Activated B cell treated with CpG ODN at 0.5 μM for 24 hours (primary cell): ENCODE data around the gene KIF4B. TPM values are rescaled to one million over a fixed set of nuclear protein-coding genes. Genes with fewer than 3 reads are reported as not detected.
"Not testable (repeated sequence)": the region's sequence is repeated elsewhere in the genome, so short reads cannot be mapped to it uniquely, and the experiment has no call there.

Source experiments
- ATAC-seq: fragments of 200-7000 bp; cut with Tn5 transposase; one replicate; pipeline ENCODE4 v1.10.0; 2021; ENCODE audit warnings: low read depth, mild to moderate bottlenecking, moderate library complexity
- CTCF ChIA-PET: fragments of 350-600 bp; sonication (Branson Sonifier 250); formaldehyde crosslinking; loops from one replicate; lab custom pipeline; 2021; ENCODE audit warnings: antibody characterized with exemption; lab: Charles Lee
- POLR2A ChIA-PET: fragments of 350-600 bp; sonication (Branson Sonifier 250); formaldehyde crosslinking; loops from one replicate; lab custom pipeline; 2021; ENCODE audit warnings: antibody characterized with exemption; lab: Charles Lee
- DNase-seq: peaks from one replicate; pipeline ENCODE4 v3.0.0; 2022
- H3K27ac Mint-ChIP-seq: one replicate; pipeline ENCODE4 v1.8.0; 2020; ENCODE audit warnings: mixed read lengths
- H3K27me3 Mint-ChIP-seq: one replicate; pipeline ENCODE4 v1.8.0; 2021; ENCODE audit warnings: mixed read lengths
- H3K36me3 Mint-ChIP-seq: one replicate; pipeline ENCODE4 v1.8.0; 2021; ENCODE audit warnings: low read depth, mixed read lengths
- H3K4me1 Mint-ChIP-seq: one replicate; pipeline ENCODE4 v1.8.0; 2021; ENCODE audit warnings: mixed read lengths
- H3K4me3 Mint-ChIP-seq: one replicate; pipeline ENCODE4 v1.8.0; 2020; ENCODE audit warnings: mild to moderate bottlenecking, mixed read lengths
- H3K9me3 Mint-ChIP-seq: one replicate; pipeline ENCODE4 v1.8.0; 2020; ENCODE audit warnings: mixed read lengths
- intact Hi-C: fragments of 100-400 bp; cut with micrococcal nuclease; formaldehyde crosslinking; loops from one replicate; pipeline ENCODE4 v1.15.1; 2024
- total RNA-seq: library from RNA; stranded (reverse); gene quantifications from 2 replicates; pipeline ENCODE4 v1.2.3, GENCODE V29; 2022
- TF ChIP-seq, protein P1 (sequence below): fragments of 200-600 bp; IDR thresholded peaks from one replicate; pipeline ENCODE4 v1.8.0; 2022; ENCODE audit warnings: antibody characterized with exemption, mild to moderate bottlenecking

The KIF4B gene
- total RNA-seq, 1 donor from 2014 or later, result not detected

DNA sequence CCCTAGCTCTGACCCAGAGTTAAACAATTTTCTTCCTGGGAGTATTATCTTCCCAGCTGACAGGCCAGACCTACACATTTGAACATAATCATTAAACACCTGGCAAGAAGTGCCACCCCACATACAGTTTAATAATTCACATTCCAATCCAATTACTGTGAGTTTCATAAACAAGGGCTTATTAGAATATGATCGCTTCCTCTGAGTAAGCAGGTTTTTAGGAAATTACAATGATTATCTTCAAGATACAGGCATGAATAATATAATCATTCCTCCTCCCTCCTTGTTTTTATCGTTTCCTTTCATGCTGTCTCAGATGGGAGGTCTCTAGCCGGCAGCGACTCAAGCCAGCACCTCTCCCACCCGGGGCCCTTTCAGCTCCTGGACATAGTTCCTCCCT lies 15.8 kb upstream of the KIF4B start:
- CTCF ChIA-PET, result no interaction called here
- no peak for ATAC-seq

DNA sequence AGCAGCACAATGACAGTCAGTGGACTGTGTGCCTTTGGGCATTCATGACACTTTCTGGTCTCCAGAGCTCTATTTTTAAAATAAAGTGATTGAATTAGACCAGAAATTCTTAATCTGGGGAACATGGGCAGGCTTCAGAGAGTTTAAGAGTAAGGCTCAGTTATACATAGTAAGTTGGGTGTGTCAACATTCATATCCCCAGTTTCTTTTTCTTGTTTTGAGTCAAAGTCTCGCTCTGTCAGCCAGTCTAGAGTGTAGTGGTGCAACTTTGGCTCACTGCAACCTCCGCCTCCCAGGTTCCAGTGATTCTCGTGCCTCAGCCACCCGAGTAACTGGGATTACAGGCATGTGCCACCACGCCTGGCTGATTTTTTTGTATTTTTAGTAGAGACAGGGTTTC lies 13.7 kb upstream of the KIF4B start:
- ChIA-PET POLR2A (no interaction called here), CTCF (no interaction called here)
- ATAC-seq, result no peak
- Mint-ChIP-seq H3K36me3 (no peaks in the 10 kb centered on the region), H3K9me3 (peaks cover 3% of the 10 kb centered on the region), H3K27ac (no peak overlapping the region), H3K4me1 (no peaks in the 10 kb centered on the region), H3K4me3 (no peak overlapping the region), H3K27me3 (peaks cover 28% of the 10 kb centered on the region)
- DNase-seq, result no peak
- TF ChIP-seq, protein P1, sequence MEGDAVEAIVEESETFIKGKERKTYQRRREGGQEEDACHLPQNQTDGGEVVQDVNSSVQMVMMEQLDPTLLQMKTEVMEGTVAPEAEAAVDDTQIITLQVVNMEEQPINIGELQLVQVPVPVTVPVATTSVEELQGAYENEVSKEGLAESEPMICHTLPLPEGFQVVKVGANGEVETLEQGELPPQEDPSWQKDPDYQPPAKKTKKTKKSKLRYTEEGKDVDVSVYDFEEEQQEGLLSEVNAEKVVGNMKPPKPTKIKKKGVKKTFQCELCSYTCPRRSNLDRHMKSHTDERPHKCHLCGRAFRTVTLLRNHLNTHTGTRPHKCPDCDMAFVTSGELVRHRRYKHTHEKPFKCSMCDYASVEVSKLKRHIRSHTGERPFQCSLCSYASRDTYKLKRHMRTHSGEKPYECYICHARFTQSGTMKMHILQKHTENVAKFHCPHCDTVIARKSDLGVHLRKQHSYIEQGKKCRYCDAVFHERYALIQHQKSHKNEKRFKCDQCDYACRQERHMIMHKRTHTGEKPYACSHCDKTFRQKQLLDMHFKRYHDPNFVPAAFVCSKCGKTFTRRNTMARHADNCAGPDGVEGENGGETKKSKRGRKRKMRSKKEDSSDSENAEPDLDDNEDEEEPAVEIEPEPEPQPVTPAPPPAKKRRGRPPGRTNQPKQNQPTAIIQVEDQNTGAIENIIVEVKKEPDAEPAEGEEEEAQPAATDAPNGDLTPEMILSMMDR, result no peak
- intact Hi-C loops, result no loop called here

More for the DNA sequence above, 15.8 kb upstream of the KIF4B start:
- H3K36me3 Mint-ChIP-seq, result no peaks in the 10 kb centered on the region
- intact Hi-C loops, result no loop called here
- H3K9me3 Mint-ChIP-seq, result no peaks in the 10 kb centered on the region
- no peak for DNase-seq
- POLR2A ChIA-PET, result no interaction called here
- H3K4me3 Mint-ChIP-seq, result no peak overlapping the region
- H3K27me3 Mint-ChIP-seq, result peaks cover 24% of the 10 kb centered on the region
- peaks cover 3% of the 10 kb centered on the region for H3K4me1 Mint-ChIP-seq
- TF ChIP-seq, protein P1, result no peak
- H3K27ac Mint-ChIP-seq, result no peak overlapping the region

DNA sequence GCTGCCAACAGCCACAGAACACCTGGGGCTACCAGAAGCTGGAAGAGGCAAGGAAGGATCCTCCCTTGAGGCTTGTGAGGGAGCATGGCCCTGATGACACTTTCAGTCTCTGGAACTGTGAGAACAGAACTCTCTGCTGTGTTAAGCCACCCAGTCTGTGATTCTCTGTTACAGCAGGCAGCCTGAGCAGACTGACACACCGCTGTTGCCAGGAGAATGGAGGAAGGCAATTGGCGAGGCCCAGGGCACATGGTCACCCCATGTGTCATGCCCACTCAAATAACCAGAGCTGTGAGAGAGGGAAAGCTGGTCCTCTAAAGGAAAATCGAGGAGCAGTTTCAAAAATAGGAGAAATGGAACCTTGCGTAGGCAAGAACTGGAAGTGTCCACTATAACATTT lies 12.0 kb upstream of the KIF4B start:
- CTCF ChIA-PET, result no interaction called here
- ATAC-seq (no peak), DNase-seq (no peak)
- peaks cover 3% of the 10 kb centered on the region for H3K9me3 Mint-ChIP-seq
- intact Hi-C loops, result no loop called here
- no peaks in the 10 kb centered on the region for H3K4me1 Mint-ChIP-seq
- H3K4me3 Mint-ChIP-seq, result no peak overlapping the region
- H3K27ac Mint-ChIP-seq, result no peak overlapping the region
- TF ChIP-seq, protein P1, result no peak
- no peaks in the 10 kb centered on the region for H3K36me3 Mint-ChIP-seq
- POLR2A ChIA-PET, result no interaction called here
- H3K27me3 Mint-ChIP-seq, result peaks cover 30% of the 10 kb centered on the region

DNA sequence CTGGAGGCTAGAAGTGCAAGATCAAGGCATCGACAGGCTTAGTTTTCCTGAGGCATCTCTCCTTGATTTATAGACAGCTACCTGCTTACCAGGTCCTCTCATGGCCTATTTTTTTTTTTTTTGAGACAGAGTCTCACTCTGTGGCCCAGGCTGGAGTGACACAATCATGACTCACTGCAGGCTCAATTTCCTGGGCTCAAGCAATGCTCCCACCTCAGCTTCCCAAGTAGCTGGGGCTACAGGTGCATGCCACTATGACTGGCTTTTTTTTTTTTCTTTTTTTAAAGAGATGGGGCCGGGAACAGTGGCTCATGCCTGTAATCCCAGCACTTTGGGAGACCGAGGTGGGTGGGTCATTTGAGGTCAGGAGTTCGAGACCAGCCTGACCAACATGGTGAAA lies 10.8 kb upstream of the KIF4B start:
- intact Hi-C loops, H3K9me3 Mint-ChIP-seq, POLR2A ChIA-PET, ATAC-seq, H3K27ac Mint-ChIP-seq, H3K36me3 Mint-ChIP-seq, H3K4me3 Mint-ChIP-seq, CTCF ChIA-PET, DNase-seq, H3K4me1 Mint-ChIP-seq: not testable (repeated sequence)
- H3K27me3 Mint-ChIP-seq, result peaks cover 30% of the 10 kb centered on the region

DNA sequence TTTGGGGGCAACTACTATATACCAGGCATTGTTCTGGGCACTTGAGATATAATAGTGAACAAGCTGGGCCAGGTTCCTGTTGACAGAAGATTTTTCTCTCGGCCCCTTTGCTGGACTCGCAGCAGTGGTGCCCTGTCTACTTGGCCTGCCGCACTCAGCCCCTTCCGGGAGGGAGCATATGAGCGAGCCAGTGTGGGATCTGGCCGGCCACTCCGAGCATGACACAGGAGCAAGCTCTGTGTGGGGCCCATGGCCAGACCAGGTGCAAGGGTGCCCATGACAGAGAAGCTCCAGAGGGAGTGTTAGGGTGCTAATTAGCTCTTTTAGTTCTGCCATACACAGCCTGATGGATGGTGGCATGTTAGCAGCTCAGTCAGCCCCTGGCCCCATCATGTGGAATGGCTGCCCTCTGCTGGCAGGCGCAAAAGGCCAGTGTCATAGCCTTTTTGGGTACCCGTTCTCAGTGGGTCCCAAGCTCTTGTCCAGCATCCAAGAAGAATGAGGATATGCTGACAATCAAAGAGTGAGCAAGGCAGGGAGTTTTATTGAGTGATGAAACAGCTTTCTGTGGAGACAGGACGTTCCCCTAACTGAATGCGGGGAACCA lies 9.3 kb upstream of the KIF4B start:
- Mint-ChIP-seq H3K27me3 (peaks cover 21% of the 10 kb centered on the region), H3K9me3 (peaks cover 3% of the 10 kb centered on the region), H3K27ac (no peak overlapping the region), H3K4me1 (no peaks in the 10 kb centered on the region), H3K36me3 (no peaks in the 10 kb centered on the region), H3K4me3 (no peak overlapping the region)
- DNase-seq (no peak), ATAC-seq (no peak)
- TF ChIP-seq, protein P1, result no peak
- intact Hi-C loops, result no loop called here
- POLR2A ChIA-PET, result no interaction called here
- CTCF ChIA-PET, result interaction anchor here (1.0 kb wide), 1 partner anchor 354 kb away, joined by 4 read pairs; no protein-coding TSS in a partner anchor

DNA sequence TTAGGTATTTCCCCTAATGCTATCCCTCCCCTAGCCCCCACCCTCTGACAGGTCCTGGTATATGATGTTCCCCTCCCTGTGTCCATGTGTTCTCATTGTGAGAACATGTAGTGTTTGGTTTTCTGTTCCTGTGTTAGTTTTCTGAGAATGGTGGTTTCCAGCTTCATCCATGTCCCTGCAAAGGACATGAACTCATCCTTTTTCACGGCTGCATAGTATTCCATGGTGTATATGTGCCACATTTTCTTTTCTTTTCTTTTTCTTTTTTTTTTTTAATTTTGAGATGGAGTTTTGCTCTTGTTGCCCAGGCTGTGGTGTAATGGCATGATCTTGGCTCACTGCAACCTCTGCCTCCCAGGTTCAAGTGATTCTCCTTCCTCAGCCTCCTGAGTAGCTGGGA lies 7.3 kb upstream of the KIF4B start:
- CTCF ChIA-PET, POLR2A ChIA-PET, DNase-seq, H3K9me3 Mint-ChIP-seq, H3K36me3 Mint-ChIP-seq, intact Hi-C loops, H3K4me3 Mint-ChIP-seq, H3K27ac Mint-ChIP-seq, H3K4me1 Mint-ChIP-seq, ATAC-seq: not testable (repeated sequence)
- peaks cover 14% of the 10 kb centered on the region for H3K27me3 Mint-ChIP-seq
